HCT116 (cell line): Measurements from ENCODE around the gene ACY1. TPM values are rescaled to one million over a fixed set of nuclear protein-coding genes. Genes with fewer than 3 reads are reported as not detected.

Source experiments
- ATAC-seq: fragments of 200-7000 bp; cut with Tn5 transposase; 2 replicates; pipeline ENCODE4 v1.9.1; 2020; ENCODE audit warnings: mild to moderate bottlenecking, moderate library complexity
- BruUV-seq: library from RNA; stranded (reverse); fragments of 400-500 nt; replicated peaks from 2 replicates; lab custom pipeline; 2021; lab: Mats Ljungman, UMichigan
- CTCF ChIA-PET: fragments of 300-600 bp; sonication (Branson Sonifier 250); formaldehyde crosslinking; loops from one replicate; lab custom pipeline; 2021; ENCODE audit warnings: antibody characterized with exemption; lab: Charles Lee
- POLR2A ChIA-PET: fragments of 300-600, 350-600 bp; sonication (Branson Sonifier 250); formaldehyde crosslinking; loops from one replicate; lab custom pipeline; 2021; ENCODE audit warnings: antibody characterized with exemption; lab: Charles Lee
- RAD21 ChIA-PET, 2 experiments: fragments of 300-600 bp; sonication (Branson Sonifier 250); formaldehyde crosslinking; loops; one replicate each; lab custom pipeline; 2023; ENCODE audit warnings: low total read pairs in 2 of 2; ENCODE audit not compliant: uncharacterized antibody in 2 of 2, unreplicated experiment in 2 of 2, low non-redundant PET in 1 of 2; lab: Charles Lee
- DNase-seq: peaks from one replicate; pipeline ENCODE4 v3.0.0-alpha.2; 2010; ENCODE audit warnings: low read depth, low spot score
- H2AFZ ChIP-seq: fragments of 200-600 bp; shearing (Covaris generic), sonication (generic); 2 replicates; pipeline ENCODE4 v1.6.1; 2017; ENCODE audit warnings: low read depth, mixed run types, mixed read lengths, antibody characterized with exemption, low read length; ENCODE audit not compliant: poor library complexity, severe bottlenecking
- H3K27ac ChIP-seq: 2 replicates; pipeline ENCODE4 v1.5.1; 2012; ENCODE audit warnings: low read depth, low read length
- H3K27me3 ChIP-seq: fragments of 200-600 bp; sonication (generic); 2 replicates; pipeline ENCODE4 v1.6.1; 2016; ENCODE audit warnings: mixed run types, low read length, mixed read lengths; ENCODE audit not compliant: insufficient read depth
- H3K36me3 ChIP-seq, 2 experiments: fragments of 200-500 bp in 1 of 2; fragments of 200-600 bp in 1 of 2; sonication (Bioruptor generic) in 1 of 2; sonication (generic) in 1 of 2; 2 replicates each; pipeline versions ENCODE4 v1.5.1 to v1.6.1; 2014 to 2016; ENCODE audit warnings: low read length in 2 of 2, inconsistent platforms in 1 of 2, mixed read lengths in 1 of 2, mixed run types in 1 of 2; ENCODE audit not compliant: insufficient read depth in 2 of 2, control insufficient read depth in 1 of 2
- H3K4me1 ChIP-seq, 2 experiments: fragments of 200-600 bp in 1 of 2; sonication (generic) in 1 of 2; 2 replicates each; pipeline versions ENCODE4 v1.5.1 to v1.6.1; 2012 to 2017; ENCODE audit warnings: low read length in 2 of 2, inconsistent platforms in 1 of 2, mild to moderate bottlenecking in 1 of 2, mixed read lengths in 1 of 2, mixed run types in 1 of 2, moderate library complexity in 1 of 2; ENCODE audit not compliant: insufficient read depth in 2 of 2, control insufficient read depth in 1 of 2
- H3K4me2 ChIP-seq: fragments of 200-600 bp; sonication (generic); 2 replicates; pipeline ENCODE4 v1.6.1; 2017; ENCODE audit warnings: mixed run types, low read length, mixed read lengths
- H3K4me3 ChIP-seq, 2 experiments: fragments of 200-600 bp in 1 of 2; sonication (generic) in 1 of 2; replicated peaks in 1 of 2; 2 replicates each; pipeline ENCODE4 v1.5.1; 2011 to 2016; ENCODE audit warnings: low read length in 2 of 2, control low read depth in 1 of 2, low read depth in 1 of 2, mild to moderate bottlenecking in 1 of 2, mixed read lengths in 1 of 2, mixed run types in 1 of 2
- H3K79me2 ChIP-seq: fragments of 200-600 bp; sonication (generic); 2 replicates; pipeline ENCODE4 v1.6.1; 2017; ENCODE audit warnings: mild to moderate bottlenecking, mixed run types, low read length, moderate library complexity, mixed read lengths; ENCODE audit not compliant: insufficient read depth
- H3K9ac ChIP-seq: fragments of 200-600 bp; sonication (generic); 2 replicates; pipeline ENCODE4 v1.6.1; 2016; ENCODE audit warnings: low read length, mixed read lengths
- H3K9me2 ChIP-seq: fragments of 200-600 bp; sonication (generic), shearing (Covaris generic); 2 replicates; pipeline ENCODE4 v1.6.1; 2017; ENCODE audit warnings: mixed run types, mild to moderate bottlenecking, moderate library complexity; ENCODE audit not compliant: insufficient read depth
- H3K9me3 ChIP-seq, 2 experiments: fragments of 200-500 bp in 1 of 2; fragments of 200-600 bp in 1 of 2; sonication (Bioruptor generic) in 1 of 2; sonication (generic) in 1 of 2; 2 replicates each; pipeline ENCODE4 v1.6.1; 2014 to 2017; ENCODE audit warnings: low read length in 2 of 2, mixed read lengths in 2 of 2, inconsistent platforms in 1 of 2, low read depth in 1 of 2, mild to moderate bottlenecking in 1 of 2, mixed run types in 1 of 2, moderate library complexity in 1 of 2; ENCODE audit not compliant: control insufficient read depth in 1 of 2, insufficient read depth in 1 of 2
- H4K20me1 ChIP-seq: fragments of 200-600 bp; sonication (generic), shearing (Covaris generic); 2 replicates; pipeline ENCODE4 v1.6.1; 2017; ENCODE audit warnings: mixed run types, mild to moderate bottlenecking, moderate library complexity; ENCODE audit not compliant: insufficient read depth
- ATF3 ChIP-seq: IDR thresholded peaks from 2 replicates; pipeline ENCODE4 v1.6.1; 2012
- CBX3 ChIP-seq: IDR thresholded peaks from 2 replicates; pipeline ENCODE4 v1.6.1; 2012; ENCODE audit warnings: low read depth
- CEBPB ChIP-seq: IDR thresholded peaks from 2 replicates; pipeline ENCODE4 v1.6.1; 2012; ENCODE audit warnings: low read depth
- CTCF ChIP-seq, 3 experiments: fragments of 200-600 bp in 1 of 3; sonication (generic) in 1 of 3; IDR thresholded peaks in 2 of 3; conservative IDR thresholded peaks in 1 of 3; 2 replicates each; pipeline ENCODE4 v1.5.1; 2012 to 2017; ENCODE audit warnings: low read depth in 2 of 3, low read length in 2 of 3, antibody characterized with exemption in 1 of 3, borderline replicate concordance in 1 of 3, control low read depth in 1 of 3, mild to moderate bottlenecking in 1 of 3, mixed read lengths in 1 of 3, mixed run types in 1 of 3, moderate library complexity in 1 of 3; ENCODE audit not compliant: insufficient read depth in 1 of 3
- ELF1 ChIP-seq: IDR thresholded peaks from 2 replicates; pipeline ENCODE4 v1.6.1; 2012; ENCODE audit warnings: low read depth, borderline replicate concordance
- EZH2 ChIP-seq: fragments of 200-600 bp; sonication (generic); IDR thresholded peaks from 2 replicates; pipeline ENCODE4 v1.6.1; 2017; ENCODE audit warnings: antibody characterized with exemption, mixed run types
- EZH2phosphoT487 ChIP-seq: fragments of 200-600 bp; IDR thresholded peaks from 2 replicates; pipeline ENCODE4 v1.6.1; 2018; ENCODE audit warnings: antibody characterized with exemption, borderline replicate concordance
- JUND ChIP-seq: IDR thresholded peaks from 2 replicates; pipeline ENCODE4 v1.6.1; 2012
- MAX ChIP-seq: IDR thresholded peaks from 2 replicates; pipeline ENCODE4 v1.6.1; 2012
- POLR2A ChIP-seq: IDR thresholded peaks from 2 replicates; pipeline ENCODE4 v1.7.0; 2011; ENCODE audit warnings: borderline replicate concordance; ENCODE audit not compliant: insufficient read depth, insufficient read length; ENCODE audit errors: extremely low read depth
- POLR2AphosphoS5 ChIP-seq: IDR thresholded peaks from 2 replicates; pipeline ENCODE4 v1.6.1; 2011; ENCODE audit warnings: mild to moderate bottlenecking, low read depth, low read length, moderate library complexity
- RAD21 ChIP-seq: IDR thresholded peaks from 2 replicates; pipeline ENCODE4 v1.6.1; 2012; ENCODE audit warnings: low read depth, mild to moderate bottlenecking
- SIN3A ChIP-seq: IDR thresholded peaks from 2 replicates; pipeline ENCODE4 v1.6.1; 2012; ENCODE audit warnings: low read depth
- SP1 ChIP-seq: IDR thresholded peaks from 2 replicates; pipeline ENCODE4 v1.6.1; 2012; ENCODE audit warnings: low read depth
- SRF ChIP-seq: IDR thresholded peaks from 2 replicates; pipeline ENCODE4 v1.6.1; 2012; ENCODE audit warnings: low read depth
- YY1 ChIP-seq: IDR thresholded peaks from 2 replicates; pipeline ENCODE4 v1.6.1; 2011; ENCODE audit warnings: low read length, low read depth, moderate library complexity, mild to moderate bottlenecking; ENCODE audit not compliant: insufficient replicate concordance; ENCODE audit errors: extremely low read depth
- ZNF274 ChIP-seq: fragments of 200-500 bp; sonication (Bioruptor generic); IDR thresholded peaks from 2 replicates; pipeline ENCODE4 v1.6.1; 2014; ENCODE audit warnings: mild to moderate bottlenecking, low read depth, low read length, inconsistent platforms
- intact Hi-C: fragments of 100-400 bp; cut with micrococcal nuclease; formaldehyde crosslinking; loops from 2 replicates; pipeline ENCODE4 v1.10.0; 2022
- total RNA-seq: library from RNA; stranded (reverse); gene quantifications from one replicate; pipeline ENCODE4 v1.2.1, GENCODE V29; 2021; ENCODE audit not compliant: unreplicated experiment

ACY1 gene
- total RNA-seq, 1 experiment from 2014 or later = 73.2 TPM

GRCh38 chr3:52036829-52037228 lies 53.5 kb downstream of the ACY1 start:
- H3K9me2 ChIP-seq = no peaks in the 10 kb centered on the region
- no peak overlapping the region for H3K9ac ChIP-seq
- ATAC-seq = peak; percentile 46
- H3K4me1 ChIP-seq = peaks cover 0 to 11% of the 10 kb centered on the region in 2 experiments; a peak in 1 of 4 replicates
- no peak overlapping the region for H2AFZ ChIP-seq
- H3K27ac ChIP-seq = no peak overlapping the region
- no peak overlapping the region for H3K4me3 ChIP-seq
- no peak overlapping the region for H3K4me2 ChIP-seq
- TF ChIP-seq JUND = no peak
- no peak for TF ChIP-seq SP1
- TF ChIP-seq MAX = no peak
- TF ChIP-seq POLR2AphosphoS5 = no peak
- TF ChIP-seq ATF3 = no peak
- TF ChIP-seq, all 23 proteins: peak for 0
- ChIA-PET POLR2A (interaction anchor here (0.6 to 1.2 kb wide), 2 partner anchors 9 kb away, joined by 3 to 4 read pairs; no protein-coding TSS in a partner anchor), CTCF (interaction anchor here (1.0 to 2.3 kb wide), 2 partner anchors 10 to 86 kb away, joined by 5 to 7 read pairs; no protein-coding TSS in a partner anchor), RAD21 (no interaction called here)
- H3K36me3 ChIP-seq = no peaks in the 10 kb centered on the region
- H3K27me3 ChIP-seq = no peaks in the 10 kb centered on the region
- no peak for DNase-seq
- H3K9me3 ChIP-seq = no peaks in the 10 kb centered on the region
- BruUV-seq = no TSS peak
- intact Hi-C loops = no loop called here
- H4K20me1 ChIP-seq = no peaks in the 10 kb centered on the region
- H3K79me2 ChIP-seq = no peaks in the 10 kb centered on the region

GRCh38 chr3:52037291-52037690 lies 54.0 kb downstream of the ACY1 start:
- Histone ChIP-seq H2AFZ (no peak overlapping the region), H3K79me2 (no peaks in the 10 kb centered on the region), H4K20me1 (no peaks in the 10 kb centered on the region), H3K9ac (no peak overlapping the region), H3K27ac (no peak overlapping the region), H3K27me3 (no peaks in the 10 kb centered on the region), H3K36me3 (no peaks in the 10 kb centered on the region), H3K4me2 (no peak overlapping the region), H3K4me1 (peaks cover 0 to 11% of the 10 kb centered on the region in 2 experiments; a peak in 1 of 4 replicates), H3K9me2 (no peaks in the 10 kb centered on the region), H3K4me3 (no peak overlapping the region), H3K9me3 (no peaks in the 10 kb centered on the region)
- RAD21 ChIA-PET = no interaction called here
- POLR2A ChIA-PET = no interaction called here
- DNase-seq = no peak
- no TSS peak for BruUV-seq
- ATAC-seq = no peak
- intact Hi-C loops = no loop called here
- CTCF ChIA-PET = interaction anchor here (2.3 kb wide), 1 partner anchor 86 kb away, joined by 7 read pairs; no protein-coding TSS in a partner anchor
- TF ChIP-seq SP1 (no peak), YY1 (no peak), ATF3 (no peak), CEBPB (no peak), EZH2 (no peak), CBX3 (no peak), SRF (no peak), CTCF (IDR thresholded peaks at IDR 0.05 in 2 of 3, conservative IDR thresholded peaks at IDR 0.05 in 1 of 3; ENCODE audit: borderline replicate concordance in 1 of 3, insufficient read depth in 1 of 3, low read depth in 2 of 3, low read length in 2 of 3) (no peak), JUND (no peak), RAD21 (no peak), EZH2phosphoT487 (no peak), POLR2A (no peak), ELF1 (no peak), SIN3A (no peak), ZNF274 (no peak)
